GM19328 (cell line): Measurements from ENCODE around the gene LIN28A.

Source experiments
- ATAC-seq: cut with Tn5 transposase; IDR thresholded peaks from one replicate; pipeline ENCODE4 v1.9.1; 2021; ENCODE audit warnings: mild to moderate bottlenecking, moderate library complexity; ENCODE audit not compliant: unreplicated experiment

The LIN28A gene

DNA sequence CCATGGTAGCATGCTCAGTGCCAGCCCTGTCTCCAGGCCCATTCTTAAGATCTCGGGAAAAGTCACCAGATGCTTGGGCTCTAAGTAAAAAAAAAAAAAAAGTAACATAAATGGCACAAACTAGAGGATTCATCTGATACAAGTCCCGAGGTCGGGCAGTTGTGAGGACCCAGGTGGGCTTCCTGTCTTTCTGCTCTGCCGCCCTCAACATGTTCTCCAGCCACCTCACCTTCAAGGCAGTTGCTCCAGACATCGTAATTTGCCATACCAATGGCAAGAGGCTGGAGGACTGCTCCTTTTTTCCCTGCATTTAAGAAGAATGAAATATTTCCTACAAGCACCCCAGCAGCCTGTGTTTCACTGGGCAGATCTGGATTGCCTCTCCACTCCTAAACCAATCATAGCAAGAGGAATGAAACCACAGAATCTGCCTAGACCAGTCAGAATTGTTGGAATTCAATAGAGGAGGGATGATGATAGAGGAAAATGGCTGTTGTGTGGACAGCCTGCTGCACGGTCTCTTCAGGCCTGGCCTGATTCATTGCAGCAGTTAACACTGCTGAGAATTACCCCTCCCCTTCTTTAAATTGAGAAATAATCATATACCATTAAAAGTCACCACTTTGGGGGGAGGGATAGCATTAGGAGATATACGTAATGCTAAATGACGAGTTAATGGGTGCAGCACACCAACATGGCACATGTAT is 67.0 kb downstream of the LIN28A start:
- no peak for ATAC-seq

DNA sequence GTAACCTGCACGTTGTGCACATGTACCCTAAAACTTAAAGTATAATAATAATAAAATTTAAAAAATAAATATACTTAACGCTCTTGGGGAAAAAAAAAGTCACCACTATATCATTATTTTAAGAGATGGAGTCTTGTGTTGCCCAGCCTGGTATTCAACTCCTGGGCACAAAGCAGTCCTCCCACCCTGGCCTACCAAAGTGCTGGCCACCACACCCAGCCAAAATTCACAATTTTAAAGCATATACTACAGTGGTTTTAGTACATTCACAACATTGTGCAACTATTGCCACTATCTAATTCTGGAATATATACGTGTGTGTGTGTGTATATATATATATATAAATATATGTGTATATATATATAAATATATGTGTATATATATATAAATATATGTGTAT is 67.5 kb downstream of the LIN28A start:
- no peak for ATAC-seq

DNA sequence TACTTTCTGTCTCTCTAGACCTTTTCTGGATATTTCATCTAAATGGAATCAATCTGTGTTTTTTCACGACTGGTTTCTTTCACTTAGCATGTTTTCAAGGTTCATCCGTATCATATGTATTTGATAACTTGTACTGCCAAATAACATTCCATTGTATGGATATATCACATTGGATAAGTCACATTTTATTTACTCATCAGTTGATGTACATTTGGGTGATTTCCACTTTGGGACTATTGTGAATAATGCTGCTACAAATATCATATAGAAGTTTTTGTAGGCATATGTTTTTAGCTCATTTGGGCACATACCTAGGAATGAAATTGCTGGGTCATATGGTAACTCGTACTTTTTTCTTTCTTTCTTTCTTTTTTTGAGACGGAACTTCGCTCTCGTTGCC is 68.4 kb downstream of the LIN28A start:
- no peak for ATAC-seq
